HG03575 (cell line): ENCODE measurements around the gene KIAA1958.

ENCODE experiments used
- ATAC-seq: cut with Tn5 transposase; IDR thresholded peaks from one replicate; pipeline ENCODE4 v1.9.1; 2021; ENCODE audit not compliant: unreplicated experiment, insufficient number of reproducible peaks, low FRiP score; ENCODE audit errors: extremely low read depth

The KIAA1958 gene

GRCh38 chr9:112548836-112549595 lies 62.4 kb downstream of the KIAA1958 start:
- no peak for ATAC-seq

DNA sequence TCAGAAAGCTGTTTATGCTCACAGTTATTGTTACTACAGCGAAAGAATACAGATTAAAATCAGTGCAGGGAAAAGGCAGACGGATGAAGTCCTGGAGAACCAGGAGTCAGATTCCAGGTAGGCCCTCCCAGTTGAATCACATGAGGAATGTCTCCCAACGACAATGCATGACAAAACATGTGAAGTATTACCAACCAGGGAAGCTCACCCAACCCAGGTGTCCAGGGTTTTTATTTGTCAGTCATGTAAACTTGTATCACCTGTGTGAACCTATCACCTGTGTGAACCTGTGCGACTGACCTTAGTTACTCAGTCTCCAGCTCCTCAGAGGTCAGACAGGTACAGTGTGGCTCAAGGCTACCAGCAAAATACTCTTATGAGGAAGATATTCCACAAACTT lies 63.9 kb downstream of the KIAA1958 start:
- no peak for ATAC-seq

DNA sequence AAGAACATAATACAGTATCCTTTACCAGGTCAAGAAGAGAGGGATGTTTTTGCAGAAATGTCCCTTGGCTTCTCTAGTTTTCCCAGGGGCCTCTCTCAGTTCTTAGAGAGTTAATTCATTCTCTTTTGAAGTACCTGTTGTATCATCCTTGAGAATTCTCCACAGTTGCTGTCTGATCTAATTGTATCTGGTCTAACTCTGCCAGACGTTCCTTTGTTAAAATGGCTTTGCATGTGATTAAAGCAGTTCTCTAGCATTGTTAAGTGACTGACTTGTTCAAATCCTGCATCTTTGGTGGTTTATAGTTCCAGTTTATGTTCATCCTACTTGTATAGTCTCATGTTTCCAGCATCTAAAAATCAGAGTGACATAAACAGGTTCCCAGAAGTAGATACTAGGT lies 65.0 kb downstream of the KIAA1958 start:
- no peak for ATAC-seq

GRCh38 chr9:112552229-112553056 lies 65.8 kb downstream of the KIAA1958 start:
- no peak for ATAC-seq

DNA sequence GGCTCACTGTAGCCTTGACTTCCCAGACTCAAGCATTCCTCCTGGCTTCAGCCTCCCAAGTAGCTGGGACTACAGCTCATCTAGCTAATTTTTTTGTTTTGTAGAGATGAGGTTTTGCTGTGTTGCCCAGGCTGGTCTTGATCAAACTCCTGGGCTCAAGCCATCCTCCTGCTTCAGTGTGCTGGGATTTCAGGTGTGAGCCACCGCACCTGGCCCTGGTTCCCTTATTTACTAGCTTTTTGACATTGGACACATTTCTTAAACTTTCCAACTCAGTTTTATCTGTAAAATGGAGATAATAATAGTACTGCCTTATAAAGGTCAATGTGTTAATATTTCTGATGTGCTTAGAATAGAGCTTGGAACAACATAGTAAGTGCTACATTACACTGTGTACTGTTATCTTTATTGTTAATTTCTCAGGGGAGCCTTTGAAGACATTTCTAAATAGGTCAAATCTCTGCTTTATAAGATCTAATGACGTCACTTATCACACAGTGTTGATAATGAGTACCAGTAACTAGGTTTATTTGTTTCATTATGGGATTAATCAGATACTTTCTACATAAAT lies 66.7 kb downstream of the KIAA1958 start:
- no peak for ATAC-seq

GRCh38 chr9:112554516-112554915 lies 67.9 kb downstream of the KIAA1958 start:
- ATAC-seq: no peak

GRCh38 chr9:112555101-112555643 lies 68.5 kb downstream of the KIAA1958 start:
- no peak for ATAC-seq

DNA sequence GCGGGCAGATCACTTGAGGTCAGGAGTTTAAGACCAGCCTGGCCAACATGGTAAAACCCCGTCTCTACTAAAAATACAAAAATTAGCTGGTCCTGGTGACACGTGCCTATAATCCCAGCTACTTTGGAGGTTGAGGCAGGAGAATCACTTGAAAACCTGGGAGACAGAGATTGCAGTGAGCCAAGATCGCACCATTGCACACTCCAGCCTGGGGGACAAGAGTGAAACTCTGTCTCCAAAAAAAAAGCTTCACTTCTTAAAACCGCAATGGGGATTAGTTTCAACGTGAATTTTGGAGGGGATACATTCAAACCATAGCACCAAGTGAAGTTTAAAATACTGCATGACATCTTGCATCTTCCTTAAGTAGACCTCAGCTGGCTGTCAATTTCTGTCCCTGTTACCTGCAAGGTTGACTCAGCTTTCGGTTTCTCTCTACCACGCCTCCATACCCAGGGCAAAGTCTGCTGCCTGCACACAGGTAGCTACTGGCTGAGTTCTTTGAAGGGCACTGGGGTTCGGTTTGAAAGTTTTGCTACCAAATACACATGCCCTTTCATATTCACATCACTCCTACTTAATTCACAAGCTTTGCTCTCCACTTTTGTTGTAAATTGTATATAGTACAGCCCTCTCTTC lies 69.3 kb downstream of the KIAA1958 start:
- ATAC-seq: no peak

GRCh38 chr9:112556497-112557442 lies 70.1 kb downstream of the KIAA1958 start:
- no peak for ATAC-seq

DNA sequence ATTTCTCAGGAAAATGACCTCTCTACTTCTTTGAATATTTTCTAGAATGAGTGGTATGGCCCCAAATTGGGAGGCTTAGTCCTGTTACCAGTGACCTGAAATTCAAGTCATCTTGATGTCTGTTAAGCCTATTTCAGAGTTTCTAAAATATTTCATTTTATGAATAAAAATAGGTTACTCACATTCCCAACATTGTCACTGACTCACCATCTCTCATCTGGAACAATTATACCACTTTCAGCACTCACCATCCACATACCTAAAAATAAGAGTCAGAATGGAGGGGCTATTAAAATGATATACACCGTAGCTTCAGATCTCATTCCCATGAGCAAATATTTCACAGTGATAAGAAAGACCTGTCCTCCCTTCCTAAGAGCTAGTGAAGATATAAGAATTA lies 71.8 kb downstream of the KIAA1958 start:
- ATAC-seq: no peak

GRCh38 chr9:112558978-112559377 lies 72.4 kb downstream of the KIAA1958 start:
- no peak for ATAC-seq

- ATAC-seq: no peak
Observed at GRCh38 chr9:112559629-112560413, 73.2 kb downstream of the KIAA1958 start.

DNA sequence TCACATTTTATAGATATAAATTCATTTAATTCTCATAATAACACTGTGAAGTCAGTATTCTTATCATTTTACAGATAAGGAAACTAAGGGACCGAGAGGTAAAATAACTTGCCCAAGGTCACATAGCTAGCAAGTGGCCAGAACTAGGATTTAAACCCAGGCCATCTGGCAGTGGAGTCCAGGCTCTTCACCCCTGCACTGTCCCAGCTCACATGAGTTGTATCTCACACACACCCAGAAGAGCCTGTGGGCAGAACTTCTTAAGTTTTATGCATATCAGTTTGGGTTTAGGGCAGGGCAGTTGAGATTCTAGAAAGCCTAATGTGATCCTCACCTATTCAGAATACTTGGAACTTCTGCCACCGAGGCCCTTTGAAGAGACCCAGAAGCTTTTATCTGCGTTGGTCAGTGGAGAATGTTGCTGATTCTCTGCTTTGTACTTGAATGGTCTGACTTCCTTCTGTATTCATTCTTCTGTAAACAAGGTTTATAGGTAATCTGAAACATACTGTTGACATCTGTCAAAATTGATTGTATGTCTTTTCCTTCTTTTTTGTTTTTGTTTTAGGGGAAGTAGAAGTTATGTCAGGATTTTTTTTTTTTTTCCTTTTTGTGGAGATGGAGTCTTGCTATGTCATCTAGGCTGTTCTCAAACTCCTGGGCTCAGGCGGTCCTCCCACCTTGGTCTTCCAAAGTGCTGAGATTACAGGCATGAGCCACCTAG lies 75.8 kb downstream of the KIAA1958 start:
- ATAC-seq: no peak

DNA sequence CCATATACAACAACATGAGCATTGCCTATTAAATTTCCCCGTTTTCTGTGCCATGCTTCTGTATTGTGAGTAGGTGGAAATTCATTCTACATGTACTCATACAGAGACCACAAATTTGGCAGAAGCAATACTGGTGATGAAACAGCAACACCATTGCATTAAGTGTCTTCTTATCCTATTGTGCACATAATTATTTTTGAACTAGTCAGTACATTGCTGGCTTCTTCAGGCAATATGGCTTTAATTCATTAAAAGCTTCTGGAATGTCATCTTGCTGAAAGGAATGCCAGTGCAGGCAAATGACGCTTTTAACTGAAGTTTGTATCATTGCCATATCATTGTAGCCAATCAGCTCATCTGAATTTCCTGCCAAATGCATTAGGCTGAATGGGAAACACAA lies 82.6 kb downstream of the KIAA1958 start:
- ATAC-seq: no peak

- no peak for ATAC-seq
Observed at GRCh38 chr9:112570671-112571167, 84.1 kb downstream of the KIAA1958 start.

- no peak for ATAC-seq
Observed at GRCh38 chr9:112571624-112572355, 85.2 kb downstream of the KIAA1958 start.
